ENCODE data around the gene MYF6. TPM values are rescaled to one million over a fixed set of nuclear protein-coding genes. Genes with fewer than 3 reads are reported as not detected.

MYF6 gene
- total and polyA plus RNA-seq, 2 of the 8 experiments (the other 6 are each of a cell fraction or from before 2014, with no cell fraction given), result 0.39 TPM; not detected in 1

- no peak for TF ChIP-seq RAD21 (IDR thresholded peaks at IDR 0.05 in 1 of 2, conservative IDR thresholded peaks at IDR 0.05 in 1 of 2; ENCODE audit: low read depth in 2 of 2, low read length in 2 of 2)
- TF ChIP-seq BACH1 (IDR thresholded peaks at IDR 0.05; ENCODE audit: low read length), result no peak
- no peak for TF ChIP-seq MAFK (IDR thresholded peaks at IDR 0.05; ENCODE audit: low read depth, low read length)
- no peak for TF ChIP-seq GABPA (IDR thresholded peaks at IDR 0.05; ENCODE audit: borderline replicate concordance, insufficient read depth, low read length)
These were observed 27.9 kb upstream of the MYF6 start (continued) for GRCh38 chr12:80679346-80680131.

All from H1 (cell line).